K562 (cell line): ENCODE results near the gene IL23A. TPM values are rescaled to one million over a fixed set of nuclear protein-coding genes. Genes with fewer than 3 reads are reported as not detected.

Experiments used
- AFF1 ChIP-seq, 2 experiments: fragments of 450-650 bp; IDR thresholded peaks; 2 replicates each; pipeline ENCODE4 v1.6.1; 2018; ENCODE audit warnings: mild to moderate bottlenecking in 2 of 2, low read depth in 1 of 2; ENCODE audit not compliant: partially characterized antibody in 2 of 2
- E2F4 ChIP-seq: sonication (generic); formaldehyde crosslinking; IDR thresholded peaks from 2 replicates; pipeline ENCODE4 v1.8.0; 2022; ENCODE audit warnings: mild to moderate bottlenecking, low read depth, missing genetic modification reagents
- FOSL1 ChIP-seq: fragments of 200-800 bp; sonication (Bioruptor generic); conservative IDR thresholded peaks from 2 replicates; pipeline ENCODE4 v1.6.1; 2016; ENCODE audit warnings: missing genetic modification characterization, missing compliant biosample characterization
- RBM17 ChIP-seq: fragments of 200-400 bp; formaldehyde crosslinking; IDR thresholded peaks from 2 replicates; pipeline ENCODE4 v1.6.1; 2017; ENCODE audit warnings: low read depth, mild to moderate bottlenecking, low read length, borderline replicate concordance
- RBM25 ChIP-seq: fragments of 200-400 bp; formaldehyde crosslinking; IDR thresholded peaks from 2 replicates; pipeline ENCODE4 v1.6.1; 2018; ENCODE audit warnings: low read length, low read depth, moderate library complexity; ENCODE audit not compliant: severe bottlenecking
- RCOR1 ChIP-seq, 2 experiments: IDR thresholded peaks; 2 replicates each; pipeline ENCODE4 v1.6.1; 2012; ENCODE audit warnings: low read depth in 2 of 2, low read length in 2 of 2, borderline replicate concordance in 1 of 2, improper control_type of control experiment in 1 of 2
- TAF15 ChIP-seq: fragments of 200-400 bp; formaldehyde crosslinking; IDR thresholded peaks from 2 replicates; pipeline ENCODE4 v1.6.1; 2017; ENCODE audit warnings: mild to moderate bottlenecking, low read depth, low read length, moderate library complexity
- TFE3 ChIP-seq: fragments of 450-650 bp; formaldehyde crosslinking; IDR thresholded peaks from 2 replicates; pipeline ENCODE4 v1.4.0; 2020; ENCODE audit warnings: mild to moderate bottlenecking, mixed read lengths
- TRIM25 ChIP-seq: fragments of 450-650 bp; IDR thresholded peaks from 2 replicates; pipeline ENCODE4 v1.7.0; 2016; ENCODE audit warnings: borderline replicate concordance
- YBX1 ChIP-seq: fragments of 450-650 bp; IDR thresholded peaks from 2 replicates; pipeline ENCODE4 v1.7.1; 2016; ENCODE audit warnings: mild to moderate bottlenecking
- ZNF239 ChIP-seq: fragments of 250-450 bp; sonication (Bioruptor Pico); IDR thresholded peaks from 2 replicates; pipeline ENCODE4 v1.4.0; 2020; ENCODE audit warnings: mild to moderate bottlenecking
- ZNF282 ChIP-seq: sonication (generic); formaldehyde crosslinking; IDR thresholded peaks from 2 replicates; pipeline ENCODE4 v1.8.1; 2023; ENCODE audit warnings: missing genetic modification reagents
- ZNF644 ChIP-seq: fragments of 200-800 bp; sonication (Bioruptor generic); IDR thresholded peaks from 2 replicates; pipeline ENCODE4 v1.6.1; 2016; ENCODE audit warnings: low read depth, missing genetic modification characterization, missing compliant biosample characterization
- polyA plus RNA-seq, 8 experiments: library from polyadenylated mRNA; depleted of rRNA in 4 of 8; stranded (reverse) in 5 of 8; unstranded in 3 of 8; fragments of >200 nt; fragmentation: Nextera tagmentation in 2 of 8; fragmentation: Illumina TruSeq in 1 of 8; extraction: Ambion mirVana in 2 of 8; extraction: Trizol in 1 of 8; gene quantifications; 2 replicates each; pipeline versions ENCODE4 v1.2.1 to v1.2.3, GENCODE V29; 2011 to 2014; ENCODE audit warnings: inconsistent platforms in 1 of 8, missing spikeins in 1 of 8
- total RNA-seq, 7 experiments: library from RNA; depleted of rRNA in 6 of 7; stranded (reverse); fragments of >200 nt in 6 of 7; fragmentation: Illumina TruSeq in 2 of 7; extraction: Trizol in 2 of 7; gene quantifications; 2 replicates each; pipeline versions ENCODE4 v1.2.1 to v1.2.3, GENCODE V29; 2011 to 2021; ENCODE audit warnings: low replicate concordance in 1 of 7

The IL23A gene
- total and polyA plus RNA-seq, 9 of the 15 experiments (the other 6 are each of a cell fraction or from before 2014, with no cell fraction given): 4.4 to 37.2 (median 9.6) TPM

GRCh38 chr12:56300644-56301464, 37.8 kb upstream of the IL23A start (continued):
- TF ChIP-seq TFE3: no peak
- no peak; the same call in 1 of the 2 replicates for TF ChIP-seq FOSL1
- no peak for TF ChIP-seq ZNF282 (CRISPR knock-in tag)
- no peak for TF ChIP-seq TAF15
- TF ChIP-seq RCOR1 (IDR thresholded peaks at IDR 0.05; ENCODE audit: borderline replicate concordance in 1 of 2, low read depth in 2 of 2, low read length in 2 of 2): peak; percentile 68 to 73; a peak in 2 of 4 replicates
- TF ChIP-seq ZNF239 (CRISPR knock-in tag): no peak
- TF ChIP-seq E2F4 (CRISPR knock-in tag): no peak
- TF ChIP-seq RBM25: no peak
- TF ChIP-seq RBM17: no peak
- peak; percentile 54; the same call in 1 of the 2 replicates for TF ChIP-seq ZNF644
- TF ChIP-seq TRIM25: no peak
- no peak for TF ChIP-seq YBX1
- peak in 1 of 2 experiments; percentile 57 for TF ChIP-seq AFF1 (IDR thresholded peaks at IDR 0.05; ENCODE audit: low read depth in 1 of 2, partially characterized antibody in 2 of 2)
